DOHH2 (cell line): ENCODE measurements around the gene SH2D7.

Experiments
- H3F3A ChIP-seq: fragments of 200-600 bp; sonication (generic), shearing (Covaris generic); 2 replicates; pipeline ENCODE4 v1.6.0; 2016; ENCODE audit warnings: antibody characterized with exemption, mild to moderate bottlenecking; ENCODE audit not compliant: control insufficient read depth, insufficient read depth
- H3K27ac ChIP-seq: fragments of 200-600 bp; sonication (generic); 2 replicates; pipeline ENCODE4 v1.5.1; 2014; ENCODE audit warnings: low read depth, mild to moderate bottlenecking, low read length, moderate library complexity
- H3K27me3 ChIP-seq: fragments of 200-600 bp; sonication (generic); 2 replicates; pipeline ENCODE4 v1.6.1; 2014; ENCODE audit warnings: mild to moderate bottlenecking, low read length, mixed read lengths; ENCODE audit not compliant: control insufficient read depth
- H3K36me3 ChIP-seq: fragments of 200-600 bp; sonication (generic); 2 replicates; pipeline ENCODE4 v1.6.1; 2014; ENCODE audit warnings: mild to moderate bottlenecking, low read length, moderate library complexity, mixed read lengths; ENCODE audit not compliant: control insufficient read depth
- H3K4me1 ChIP-seq: fragments of 200-600 bp; sonication (generic); 2 replicates; pipeline ENCODE4 v1.6.1; 2014; ENCODE audit warnings: mild to moderate bottlenecking, low read length, mixed read lengths; ENCODE audit not compliant: control insufficient read depth
- H3K4me2 ChIP-seq: fragments of 200-600 bp; sonication (generic); 2 replicates; pipeline ENCODE4 v1.6.0; 2014; ENCODE audit warnings: mild to moderate bottlenecking, low read length, moderate library complexity
- H3K4me3 ChIP-seq: fragments of 200-600 bp; sonication (generic); 2 replicates; pipeline ENCODE4 v1.5.1; 2014; ENCODE audit warnings: mild to moderate bottlenecking, low read length, mixed read lengths
- H3K79me2 ChIP-seq: fragments of 200-600 bp; sonication (generic); 2 replicates; pipeline ENCODE4 v1.6.1; 2014; ENCODE audit warnings: mild to moderate bottlenecking, low read length, mixed read lengths; ENCODE audit not compliant: control insufficient read depth
- H3K9me2 ChIP-seq: fragments of 200-600 bp; sonication (generic); replicated peaks from 2 replicates; pipeline ENCODE4 v1.6.1; 2014; ENCODE audit warnings: mild to moderate bottlenecking, low read length, mixed read lengths; ENCODE audit not compliant: control insufficient read depth
- H3K9me3 ChIP-seq: fragments of 200-600 bp; sonication (generic); 2 replicates; pipeline ENCODE4 v1.6.1; 2014; ENCODE audit warnings: antibody characterized with exemption, low read length, mixed read lengths; ENCODE audit not compliant: control insufficient read depth, insufficient read depth
- H4K20me1 ChIP-seq: fragments of 200-600 bp; sonication (generic); 2 replicates; pipeline ENCODE4 v1.6.0; 2014; ENCODE audit warnings: low read depth, mild to moderate bottlenecking, antibody characterized with exemption, low read length, moderate library complexity; ENCODE audit not compliant: control insufficient read depth, insufficient read depth
- CTCF ChIP-seq: fragments of 200-600 bp; sonication (generic); IDR thresholded peaks from one replicate; pipeline ENCODE4 v1.5.1; 2014; ENCODE audit warnings: antibody characterized with exemption, mild to moderate bottlenecking, low read depth, low read length; ENCODE audit not compliant: poor library complexity, severe bottlenecking
- EZH2phosphoT487 ChIP-seq: fragments of 200-600 bp; sonication (generic); IDR thresholded peaks from 2 replicates; pipeline ENCODE4 v1.6.1; 2017; ENCODE audit warnings: borderline replicate concordance, mild to moderate bottlenecking, antibody characterized with exemption, low read length, moderate library complexity, mixed read lengths

SH2D7 gene

GRCh38 chr15:78057803-78058202 is 34.6 kb upstream of the SH2D7 start:
- Histone ChIP-seq H3K9me2 (no peaks in the 10 kb centered on the region), H3K4me1 (peaks cover 39% of the 10 kb centered on the region), H3F3A (0 out of 2 replicates have a peak, but pooled peaks cover 2% of the 10 kb centered on the region), H3K9me3 (no peaks in the 10 kb centered on the region), H3K79me2 (peaks cover 54% of the 10 kb centered on the region), H3K27me3 (no peaks in the 10 kb centered on the region), H3K4me2 (no peak overlapping the region), H3K4me3 (no peak overlapping the region), H4K20me1 (0 out of 2 replicates have a peak, but pooled peaks cover 2% of the 10 kb centered on the region), H3K36me3 (peaks cover 7% of the 10 kb centered on the region), H3K27ac (no peak overlapping the region)
- TF ChIP-seq EZH2phosphoT487: no peak

DNA sequence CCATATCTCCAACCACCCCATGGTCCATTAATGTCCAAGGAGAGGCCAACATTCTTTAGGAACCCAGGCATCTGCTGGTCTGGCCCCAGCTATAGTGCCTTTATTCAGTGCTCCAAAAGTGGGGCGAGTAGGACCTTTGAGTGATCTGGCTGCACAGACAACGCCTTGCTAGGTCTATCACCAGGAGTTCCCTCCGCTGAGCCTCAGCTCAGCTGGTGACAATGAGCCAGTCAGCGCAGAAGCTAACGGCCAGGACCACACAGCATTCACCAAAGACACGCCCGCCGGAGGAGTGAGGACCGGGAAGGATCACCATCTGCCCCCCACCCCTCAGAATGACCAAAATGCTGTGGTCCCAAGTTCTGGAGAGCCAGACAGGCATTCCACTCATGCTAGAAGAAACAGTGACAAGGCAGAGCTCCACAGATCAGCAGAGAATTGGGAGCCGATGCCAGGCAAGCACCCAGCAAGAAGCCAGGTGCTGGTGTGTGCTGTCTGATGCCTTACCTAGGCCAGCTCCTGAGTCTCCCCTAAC is 33.9 kb upstream of the SH2D7 start:
- Histone ChIP-seq H3K36me3 (peaks cover 3% of the 10 kb centered on the region; the same call in 1 of the 2 replicates), H3K4me1 (peaks cover 39% of the 10 kb centered on the region), H3K9me3 (no peaks in the 10 kb centered on the region), H4K20me1 (peaks cover 2% of the 10 kb centered on the region; the same call in 1 of the 2 replicates), H3K4me2 (no peak overlapping the region), H3K79me2 (peaks cover 61% of the 10 kb centered on the region), H3F3A (0 out of 2 replicates have a peak, but pooled peaks cover 2% of the 10 kb centered on the region), H3K27ac (no peak overlapping the region), H3K4me3 (no peak overlapping the region), H3K27me3 (no peaks in the 10 kb centered on the region), H3K9me2 (no peaks in the 10 kb centered on the region)
- TF ChIP-seq EZH2phosphoT487: no peak
- TF ChIP-seq CTCF: no peak

- no peaks in the 10 kb centered on the region for H3K27me3 ChIP-seq
- 0 out of 2 replicates have a peak, but pooled peaks cover 2% of the 10 kb centered on the region for H3F3A ChIP-seq
- no peaks in the 10 kb centered on the region for H3K9me3 ChIP-seq
- H3K4me2 ChIP-seq: no peak overlapping the region
- no peaks in the 10 kb centered on the region for H3K9me2 ChIP-seq
- H3K79me2 ChIP-seq: peaks cover 69% of the 10 kb centered on the region
- no peak overlapping the region for H3K27ac ChIP-seq
- TF ChIP-seq CTCF (no peak), EZH2phosphoT487 (no peak)
- no peak overlapping the region for H3K4me3 ChIP-seq
- H4K20me1 ChIP-seq: peaks cover 2% of the 10 kb centered on the region; the same call in 1 of the 2 replicates
- peaks cover 39% of the 10 kb centered on the region for H3K4me1 ChIP-seq
- H3K36me3 ChIP-seq: no peaks in the 10 kb centered on the region
These were observed 33.1 kb upstream of the SH2D7 start for GRCh38 chr15:78059110-78059839.

- H3F3A ChIP-seq: 0 out of 2 replicates have a peak, but pooled peaks cover 2% of the 10 kb centered on the region
- peaks cover 39% of the 10 kb centered on the region for H3K4me1 ChIP-seq
- H3K9me2 ChIP-seq: no peaks in the 10 kb centered on the region
- no peak overlapping the region for H3K27ac ChIP-seq
- no peak overlapping the region for H3K4me2 ChIP-seq
- H4K20me1 ChIP-seq: peaks cover 2% of the 10 kb centered on the region; the same call in 1 of the 2 replicates
- no peak for TF ChIP-seq EZH2phosphoT487
- no peak for TF ChIP-seq CTCF
- H3K79me2 ChIP-seq: peaks cover 76% of the 10 kb centered on the region
- H3K36me3 ChIP-seq: no peaks in the 10 kb centered on the region
- no peaks in the 10 kb centered on the region for H3K9me3 ChIP-seq
- H3K4me3 ChIP-seq: no peak overlapping the region
- no peaks in the 10 kb centered on the region for H3K27me3 ChIP-seq
These were observed 32.1 kb upstream of the SH2D7 start for GRCh38 chr15:78060232-78060631.
